Measurements from ENCODE around the gene PER2. TPM values are rescaled to one million over a fixed set of nuclear protein-coding genes. Genes with fewer than 3 reads are reported as not detected.

PER2 gene
- total RNA-seq, 1 donor from 2014 or later: 21.6 TPM

- no peaks in the 10 kb centered on the region for H3K4me1 ChIP-seq
- no peak for DNase-seq (ENCODE audit: low spot score in 2 of 2)
- H3K4me3 ChIP-seq: no peak overlapping the region
These were observed 17.7 kb upstream of the PER2 start for GRCh38 chr2:238305965-238306671.

DNA sequence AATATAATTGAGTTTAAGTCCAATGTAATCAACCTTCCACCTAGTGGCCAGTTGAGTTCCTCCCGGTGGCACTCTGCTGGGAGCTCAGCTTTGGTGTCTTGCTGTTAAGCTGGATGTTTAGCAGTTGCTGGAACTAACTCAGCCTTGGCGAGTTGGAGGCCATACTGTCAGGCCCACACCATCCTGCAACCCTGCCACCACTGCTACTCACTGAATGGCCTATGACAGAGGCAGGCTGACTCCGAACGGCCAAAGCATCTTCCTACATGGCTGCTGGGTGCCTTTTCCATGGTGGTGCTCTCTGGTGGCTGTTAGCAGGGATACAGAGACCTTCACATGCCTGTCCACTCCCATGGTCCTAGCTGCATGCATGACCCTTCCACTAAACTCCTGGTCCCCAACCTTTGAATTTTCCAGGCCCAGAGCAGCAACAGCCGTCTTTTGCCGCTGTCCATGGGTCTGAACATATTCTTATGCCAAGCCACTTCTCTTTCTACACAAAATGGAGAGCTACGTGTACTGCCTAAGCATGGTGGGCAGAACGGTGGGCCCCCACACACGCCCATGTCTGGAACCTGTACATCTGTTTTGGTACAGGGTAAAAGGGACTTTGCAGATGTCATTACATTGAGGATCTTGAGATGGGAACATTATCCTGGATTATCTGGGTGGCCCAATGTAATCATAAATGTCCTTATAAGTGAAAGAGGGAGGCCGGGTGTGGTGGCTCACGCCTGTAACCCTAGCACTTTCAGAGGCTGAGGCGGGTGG lies 16.9 kb upstream of the PER2 start:
- Histone ChIP-seq H3K4me1 (no peaks in the 10 kb centered on the region), H3K9me3 (no peaks in the 10 kb centered on the region), H3K4me3 (no peak overlapping the region), H3K27ac (no peak overlapping the region), H3K36me3 (no peaks in the 10 kb centered on the region), H3K27me3 (no peaks in the 10 kb centered on the region)
- no peak for DNase-seq (ENCODE audit: low spot score in 2 of 2)
- TF ChIP-seq CTCF (IDR thresholded peaks at IDR 0.05): no peak
- intact Hi-C loops (cut with DNase I): no loop called here

More at GRCh38 chr2:238305965-238306671, 17.7 kb upstream of the PER2 start:
- Histone ChIP-seq H3K27me3 (no peaks in the 10 kb centered on the region), H3K27ac (no peak overlapping the region), H3K36me3 (no peaks in the 10 kb centered on the region), H3K9me3 (no peaks in the 10 kb centered on the region)
- intact Hi-C loops (cut with DNase I): no loop called here
- TF ChIP-seq CTCF (IDR thresholded peaks at IDR 0.05): no peak

DNA sequence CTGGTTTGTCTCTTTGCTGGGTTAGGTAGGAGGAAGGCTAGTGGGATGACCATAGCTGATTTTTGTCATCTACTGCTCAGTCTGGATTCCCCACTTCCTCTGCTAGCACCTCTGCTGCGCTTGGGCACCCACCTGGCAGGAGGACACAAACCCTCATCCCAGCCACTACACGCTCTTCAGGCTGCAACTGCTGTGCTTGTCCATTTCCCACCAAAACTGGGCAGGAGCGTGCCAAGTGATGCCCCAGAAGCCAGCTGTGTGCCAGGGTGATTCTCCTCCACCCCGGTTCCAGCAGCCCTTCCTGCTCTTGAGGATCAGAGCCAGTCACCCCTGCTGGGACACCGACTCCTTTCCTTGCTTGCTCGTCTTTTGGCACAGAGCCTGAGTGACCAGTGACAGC lies 15.7 kb upstream of the PER2 start:
- Histone ChIP-seq H3K9me3 (no peaks in the 10 kb centered on the region), H3K4me1 (no peaks in the 10 kb centered on the region), H3K27ac (no peak overlapping the region), H3K36me3 (no peaks in the 10 kb centered on the region), H3K27me3 (no peaks in the 10 kb centered on the region), H3K4me3 (no peak overlapping the region)
- intact Hi-C loops (cut with DNase I): no loop called here
- TF ChIP-seq CTCF (IDR thresholded peaks at IDR 0.05): no peak
- DNase-seq (ENCODE audit: low spot score in 2 of 2): no peak

- Histone ChIP-seq H3K9me3 (no peaks in the 10 kb centered on the region), H3K27me3 (no peaks in the 10 kb centered on the region), H3K36me3 (no peaks in the 10 kb centered on the region), H3K4me1 (no peaks in the 10 kb centered on the region), H3K27ac (no peak overlapping the region), H3K4me3 (no peak overlapping the region)
- DNase-seq (ENCODE audit: low spot score in 2 of 2): no peak
- no peak for TF ChIP-seq CTCF (IDR thresholded peaks at IDR 0.05)
- intact Hi-C loops (cut with DNase I): no loop called here
These were observed 14.3 kb upstream of the PER2 start for GRCh38 chr2:238302751-238303150.

- no peak overlapping the region for H3K4me3 ChIP-seq
- intact Hi-C loops (cut with DNase I): no loop called here
- no peak overlapping the region for H3K27ac ChIP-seq
- H3K27me3 ChIP-seq: no peaks in the 10 kb centered on the region
- no peak for TF ChIP-seq CTCF (IDR thresholded peaks at IDR 0.05)
- H3K36me3 ChIP-seq: no peaks in the 10 kb centered on the region
- no peaks in the 10 kb centered on the region for H3K9me3 ChIP-seq
- DNase-seq (ENCODE audit: low spot score in 2 of 2): no peak
- H3K4me1 ChIP-seq: no peaks in the 10 kb centered on the region
These were observed 13.7 kb upstream of the PER2 start for GRCh38 chr2:238302087-238302486.
